Cortex of kidney (tissue), 1 donor: ENCODE results near the gene TTC17.
"Not testable (repeated sequence)": the region's sequence is repeated elsewhere in the genome, so short reads cannot be mapped to it uniquely, and the experiment has no call there.

Experiments
- DNase-seq: peaks from one replicate; lab custom pipeline; 2025; lab: John Stamatoyannopoulos, UW

Gene TTC17

DNA sequence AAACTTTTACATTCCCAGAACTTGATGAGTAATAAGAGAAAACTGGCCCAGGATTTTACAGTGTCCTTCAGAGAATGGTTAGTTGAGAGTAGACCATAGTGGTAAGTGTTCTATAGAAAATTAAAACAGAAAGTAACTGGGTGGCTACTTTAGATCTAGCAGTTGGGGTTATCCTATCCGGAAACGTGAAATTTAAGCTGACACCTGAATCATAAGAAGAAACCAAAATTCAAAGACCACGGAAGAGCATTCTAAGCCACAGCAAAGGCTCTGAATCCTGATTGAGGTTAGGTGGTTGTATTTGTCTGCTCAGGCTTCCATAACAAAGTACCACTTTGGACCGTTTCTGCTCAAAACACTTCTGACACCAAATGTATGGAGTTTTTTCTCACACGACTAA, 34.0 kb downstream of the TTC17 start:
- DNase-seq, result no peak

DNA sequence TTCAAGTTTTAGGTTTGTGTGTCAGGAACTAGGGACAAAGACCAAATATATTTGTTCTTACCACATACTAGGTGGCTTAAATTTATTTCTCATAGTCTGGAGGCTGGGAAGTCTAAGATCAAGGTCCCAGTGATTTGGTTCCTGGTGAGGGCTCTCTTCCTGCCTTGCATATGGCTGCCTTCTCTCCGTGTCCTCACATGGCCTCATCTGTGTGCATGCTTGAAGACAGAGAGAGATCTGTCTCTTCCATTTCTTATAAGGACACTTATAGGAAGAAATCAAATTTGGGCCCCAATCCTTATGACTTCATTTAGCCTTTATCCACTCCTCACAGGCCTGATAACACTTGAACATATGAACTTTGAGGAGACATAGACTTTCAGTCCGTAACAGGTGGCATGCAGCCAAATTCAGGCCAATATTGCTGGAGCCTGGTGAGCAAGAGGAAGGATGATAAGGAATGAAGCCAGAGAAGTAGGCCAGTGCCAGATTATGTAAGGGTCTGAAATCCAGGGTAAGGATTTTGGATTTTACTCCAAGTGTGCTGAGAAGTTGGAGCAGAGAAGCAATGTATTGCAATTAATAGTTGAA, 35.1 kb downstream of the TTC17 start:
- DNase-seq, result no peak

- DNase-seq, result no peak
These were observed 37.9 kb downstream of the TTC17 start for GRCh38 chr11:43396617-43397016.

- no peak for DNase-seq
These were observed 38.5 kb downstream of the TTC17 start for GRCh38 chr11:43397251-43397650.

- DNase-seq, result no peak
These were observed 41.4 kb downstream of the TTC17 start for GRCh38 chr11:43399983-43400630.

DNA sequence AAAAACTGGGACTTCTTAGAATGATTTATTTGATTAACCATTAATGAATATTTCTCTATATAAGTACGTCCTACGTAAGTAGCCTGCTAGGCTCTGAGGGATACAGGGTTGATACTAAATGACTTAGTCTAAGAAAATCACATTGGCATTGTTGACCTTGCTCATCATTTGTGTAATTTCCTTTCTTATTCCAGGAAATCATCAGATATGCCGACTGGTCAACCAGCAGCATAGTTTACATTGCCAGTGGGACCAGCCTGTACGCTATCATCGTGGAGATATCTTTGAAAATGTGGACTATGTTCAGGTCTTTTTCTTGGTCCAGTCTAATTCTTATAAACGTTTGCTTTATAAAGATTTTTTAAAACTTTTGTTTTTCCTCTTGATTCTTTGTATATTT, 42.5 kb downstream of the TTC17 start:
- no peak for DNase-seq

DNA sequence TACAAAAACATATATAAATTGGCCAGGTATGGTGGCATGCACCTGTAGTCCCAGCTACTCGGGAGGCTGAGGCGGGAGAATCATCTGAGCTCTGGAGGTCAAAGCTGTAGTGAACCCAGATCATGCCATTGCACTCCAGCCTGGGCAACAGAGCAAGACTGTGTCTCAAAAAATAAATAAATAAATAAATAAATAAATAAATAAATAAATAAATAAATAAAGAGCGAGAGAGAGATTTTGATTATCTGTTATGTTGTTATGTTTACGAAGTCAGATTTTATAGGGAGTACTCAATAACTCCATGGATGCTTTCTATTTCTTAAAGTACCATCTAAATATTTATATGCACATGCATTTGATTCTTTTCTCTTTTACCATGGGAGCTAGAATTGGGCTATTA, 43.1 kb downstream of the TTC17 start:
- not testable (repeated sequence) for DNase-seq

GRCh38 chr11:43403357-43404231, 44.9 kb downstream of the TTC17 start:
- DNase-seq, result no peak

GRCh38 chr11:43404406-43404805, 45.7 kb downstream of the TTC17 start:
- DNase-seq, result no peak

DNA sequence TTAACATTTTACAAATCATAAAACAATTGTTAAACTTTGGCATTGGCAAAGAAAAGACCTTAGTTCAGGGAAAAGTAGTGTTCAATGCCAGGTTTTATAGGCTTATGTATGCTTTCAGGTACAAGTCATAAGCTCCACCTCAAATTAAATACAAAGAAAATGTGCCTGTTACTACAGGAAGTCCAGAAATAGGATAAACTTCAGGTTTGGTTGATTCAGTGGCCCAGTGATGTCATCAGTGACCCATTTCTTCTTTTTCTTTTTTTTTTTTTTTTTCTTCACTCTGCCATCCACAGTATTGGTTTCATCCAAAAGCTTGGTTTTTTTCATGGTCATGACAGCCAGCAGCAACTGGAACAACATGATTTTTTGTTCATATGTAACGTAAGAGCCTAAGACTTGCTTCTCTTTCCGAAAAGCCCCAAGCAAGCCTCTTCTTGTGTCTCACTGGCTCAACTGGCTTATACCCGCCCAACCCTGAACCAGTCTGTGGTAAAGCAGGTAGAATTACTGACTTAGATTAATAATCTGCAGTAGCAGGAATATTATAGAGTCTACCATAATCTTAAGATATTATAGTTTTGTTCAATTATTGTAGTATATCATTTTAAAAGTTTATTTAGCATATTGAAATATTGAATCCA, 46.2 kb downstream of the TTC17 start:
- DNase-seq, result no peak

DNA sequence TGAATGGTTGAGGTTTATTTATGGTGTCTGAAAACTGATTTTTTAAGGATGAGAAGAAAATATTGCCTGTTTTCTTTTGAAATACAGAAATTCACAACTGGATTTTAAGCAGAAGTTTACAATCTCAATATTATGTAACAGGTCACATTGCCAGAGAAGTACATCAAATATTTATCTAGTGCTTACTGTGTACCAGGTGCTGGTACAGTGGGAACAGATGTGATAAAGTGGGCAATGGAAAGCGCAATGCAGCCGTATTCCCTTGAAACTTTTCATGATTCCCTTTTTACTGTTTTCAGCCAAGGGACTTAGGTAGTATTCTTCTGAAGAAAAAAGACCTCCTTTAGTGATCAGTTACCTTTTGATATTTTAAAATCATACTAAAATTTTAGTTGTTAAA, 49.6 kb downstream of the TTC17 start:
- no peak for DNase-seq

DNA sequence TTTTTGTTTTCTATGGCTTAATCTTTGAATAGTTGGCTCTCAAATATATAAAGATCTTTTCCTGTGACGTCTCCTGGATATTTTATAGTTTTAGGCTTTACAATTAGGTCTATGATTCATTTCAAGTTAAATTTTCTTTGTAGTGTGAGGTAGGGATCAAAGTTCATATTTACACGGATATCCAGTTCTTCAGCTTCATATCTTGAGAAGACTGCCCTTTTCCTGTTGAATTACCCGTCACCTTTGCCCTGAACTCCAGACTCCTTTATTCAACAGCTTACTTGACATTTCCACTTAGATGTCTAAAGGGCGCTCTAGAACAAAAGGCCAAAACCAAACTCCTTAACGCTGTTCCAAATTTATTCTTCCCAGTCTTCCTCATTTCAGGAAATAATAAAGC, 51.7 kb downstream of the TTC17 start:
- no peak for DNase-seq

DNA sequence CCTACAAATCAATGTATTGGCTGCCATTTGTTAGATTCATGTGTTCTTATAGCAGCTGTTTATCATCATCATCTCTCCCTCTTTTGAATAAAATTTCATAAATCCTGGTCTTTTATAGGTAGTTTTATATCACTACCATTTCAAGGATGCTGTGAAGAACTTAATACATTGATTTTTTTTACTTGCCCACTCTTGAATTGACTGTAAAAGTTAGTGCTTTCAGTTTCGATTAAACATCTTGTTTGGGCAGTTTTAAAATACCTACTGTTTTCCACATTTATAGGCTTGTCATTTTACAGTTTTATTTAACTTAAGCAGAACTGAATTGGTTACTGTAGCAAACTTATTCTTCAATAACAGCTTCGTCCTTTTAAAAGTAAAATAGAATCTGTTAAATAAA, 59.5 kb downstream of the TTC17 start:
- DNase-seq, result no peak

- no peak for DNase-seq
These were observed 60.7 kb downstream of the TTC17 start for GRCh38 chr11:43419460-43419859.

DNA sequence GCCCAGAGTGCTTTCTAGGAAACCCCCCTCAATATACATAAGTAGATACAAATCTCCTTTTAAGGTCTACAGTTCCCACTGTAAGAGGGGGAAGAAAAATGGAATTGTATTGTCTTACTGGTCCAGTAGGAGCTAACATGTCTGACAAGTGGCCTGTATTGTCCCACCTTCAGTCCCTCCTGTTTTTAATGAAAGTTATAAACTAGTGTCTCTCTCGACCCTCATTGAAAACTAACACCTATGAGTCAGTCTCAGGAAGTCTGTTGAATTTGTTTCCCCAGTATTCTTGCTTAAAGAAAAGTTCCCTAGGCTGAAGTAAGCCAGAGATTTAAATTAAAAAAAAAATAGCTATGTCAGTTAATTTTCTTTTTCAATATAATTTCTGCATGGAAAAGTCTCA, 69.3 kb downstream of the TTC17 start:
- no peak for DNase-seq

GRCh38 chr11:43430916-43431315, 72.2 kb downstream of the TTC17 start:
- DNase-seq, result not testable (repeated sequence)

DNA sequence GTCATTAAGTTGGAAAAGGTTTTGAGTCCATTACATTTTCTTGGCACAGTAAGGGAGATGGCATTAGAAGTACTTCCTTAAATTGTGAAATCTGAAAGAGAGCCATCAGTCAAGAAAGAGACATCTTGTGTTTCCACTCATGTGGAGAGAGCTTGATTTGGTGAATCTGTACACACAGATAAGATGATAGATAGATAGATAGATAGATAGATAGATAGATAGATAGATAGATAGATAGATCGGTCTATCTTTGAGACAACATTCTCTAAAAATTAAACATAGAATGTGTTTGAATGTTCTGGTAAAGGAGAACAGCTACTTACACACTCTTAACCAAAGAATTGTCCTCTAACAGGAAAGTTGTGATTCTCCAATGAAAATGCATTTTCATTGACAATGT, 76.2 kb downstream of the TTC17 start:
- DNase-seq, result no peak

GRCh38 chr11:43440486-43440885, 81.8 kb downstream of the TTC17 start:
- DNase-seq, result no peak

DNA sequence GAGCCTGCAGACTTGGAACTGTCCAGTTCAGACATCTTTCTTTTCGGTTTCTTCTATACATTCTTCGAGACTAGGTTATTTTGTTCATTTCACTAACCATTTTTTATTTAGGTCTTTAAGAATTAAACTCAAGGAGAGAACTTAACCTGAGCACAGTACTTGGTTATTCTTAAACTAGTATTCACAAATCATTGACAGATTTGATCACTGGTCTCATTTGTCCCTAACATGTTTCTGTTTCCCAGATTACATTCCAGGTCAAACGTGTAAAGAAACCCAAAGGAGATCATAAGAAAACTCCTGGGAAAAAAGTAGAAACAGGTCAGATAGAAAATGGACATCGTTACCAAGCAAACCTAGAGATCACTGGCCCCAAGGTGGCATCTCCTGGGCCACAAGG, 85.1 kb downstream of the TTC17 start:
- no peak for DNase-seq

GRCh38 chr11:43447151-43447550, 88.4 kb downstream of the TTC17 start:
- no peak for DNase-seq

GRCh38 chr11:43458486-43458885, 99.8 kb downstream of the TTC17 start:
- no peak for DNase-seq

DNA sequence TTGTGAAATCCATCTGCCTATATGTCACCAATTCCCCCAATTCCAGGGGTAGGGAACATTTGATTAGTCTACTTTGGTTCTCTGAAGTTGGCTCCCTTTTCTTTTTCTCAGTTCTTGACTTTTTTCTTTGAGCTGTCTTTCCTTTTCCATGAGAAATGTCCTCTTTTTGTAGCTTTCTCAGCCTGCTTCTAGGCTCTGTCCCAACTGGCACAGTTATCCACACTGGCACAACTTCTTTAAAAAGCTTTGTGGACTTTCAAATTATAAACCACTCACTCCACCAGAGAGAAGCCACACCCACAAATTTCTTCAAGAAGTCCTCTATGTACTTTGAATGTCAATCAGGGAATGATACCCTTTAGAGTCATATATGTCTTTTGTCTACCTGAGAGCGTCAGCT, 100.5 kb downstream of the TTC17 start:
- no peak for DNase-seq

- no peak for DNase-seq
These were observed 103.6 kb downstream of the TTC17 start for GRCh38 chr11:43462359-43462758.
